Muscle of arm (tissue), 12 donors: ENCODE measurements around the gene MUC2. TPM values are rescaled to one million over a fixed set of nuclear protein-coding genes. Genes with fewer than 3 reads are reported as not detected.

Experiments used
- DNase-seq: peaks from one replicate; pipeline ENCODE4 v3.0.0-alpha.2; 2013
- polyA plus RNA-seq, 12 donors: library from polyadenylated mRNA; unstranded; fragments of 120-200 nt; gene quantifications; one replicate each; pipeline ENCODE4 v1.2.1, GENCODE V29; 2013; ENCODE audit not compliant: insufficient read length in 12 of 12

Gene MUC2
- polyA plus RNA-seq, 12 donors: 0.01 to 62.5 (median 0.08) TPM; not detected in 3

DNA sequence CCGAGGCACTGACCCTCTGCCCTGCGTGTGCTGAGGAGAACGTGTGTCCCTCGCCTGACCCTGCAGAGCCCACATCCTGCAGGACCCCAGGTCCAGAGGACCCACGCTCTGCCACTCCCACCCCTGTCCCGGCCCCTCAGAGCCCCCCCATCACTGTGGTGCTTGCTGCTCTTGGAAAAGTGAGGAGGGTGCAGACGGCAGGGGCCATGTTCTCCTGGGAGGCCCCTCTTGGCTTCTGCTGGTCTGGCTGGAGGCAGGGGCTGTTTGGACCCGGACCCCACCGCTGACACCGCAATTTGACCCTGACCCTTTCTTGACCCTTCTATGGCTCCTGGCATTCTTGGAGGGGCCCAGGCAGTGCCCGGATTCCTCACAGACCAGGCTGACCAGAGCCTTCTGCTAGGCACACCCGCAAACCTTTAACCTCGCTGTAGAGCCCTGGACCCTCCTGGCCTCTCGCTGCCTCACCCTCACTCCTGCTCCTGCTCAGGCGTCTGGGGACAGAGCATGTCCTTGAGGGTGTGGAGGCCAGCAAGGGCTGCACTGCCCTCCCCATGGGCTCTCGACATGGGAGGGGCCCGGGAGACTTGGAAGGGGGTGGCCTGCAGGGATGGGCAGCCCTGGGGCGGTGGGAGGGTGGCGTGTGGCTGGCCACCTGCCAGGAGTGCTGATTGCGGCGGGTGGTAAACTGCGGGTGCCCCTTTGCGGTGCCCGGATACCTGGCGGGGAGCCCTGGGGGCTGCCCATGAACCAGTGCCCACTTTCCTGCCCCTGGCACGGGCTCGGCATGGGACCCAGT lies 46.1 kb downstream of the MUC2 start:
- no peak for DNase-seq

DNA sequence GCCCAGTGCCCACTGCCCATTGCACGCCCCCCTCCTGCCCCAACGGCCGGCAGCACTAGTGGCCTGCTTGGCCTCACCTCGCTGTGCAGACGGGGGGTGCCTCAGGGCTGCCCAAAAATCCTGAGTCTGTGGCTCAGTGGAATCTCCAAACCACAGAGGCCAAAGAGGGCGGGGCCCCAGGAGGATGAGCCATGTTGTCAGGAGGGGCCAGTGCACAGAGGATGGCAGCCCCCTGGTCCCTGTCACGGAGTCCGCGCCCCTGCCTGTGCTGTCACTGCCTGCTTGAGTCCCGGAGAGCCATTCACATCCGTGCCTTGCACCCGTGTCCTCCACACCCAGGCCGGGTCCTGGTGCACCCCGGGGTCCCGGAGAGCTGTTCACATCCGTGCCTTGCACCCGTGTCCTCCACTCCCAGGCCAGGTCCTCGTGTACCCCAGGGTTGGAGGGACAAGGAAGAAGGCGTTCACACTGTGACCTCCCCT lies 46.7 kb downstream of the MUC2 start:
- no peak for DNase-seq

DNA sequence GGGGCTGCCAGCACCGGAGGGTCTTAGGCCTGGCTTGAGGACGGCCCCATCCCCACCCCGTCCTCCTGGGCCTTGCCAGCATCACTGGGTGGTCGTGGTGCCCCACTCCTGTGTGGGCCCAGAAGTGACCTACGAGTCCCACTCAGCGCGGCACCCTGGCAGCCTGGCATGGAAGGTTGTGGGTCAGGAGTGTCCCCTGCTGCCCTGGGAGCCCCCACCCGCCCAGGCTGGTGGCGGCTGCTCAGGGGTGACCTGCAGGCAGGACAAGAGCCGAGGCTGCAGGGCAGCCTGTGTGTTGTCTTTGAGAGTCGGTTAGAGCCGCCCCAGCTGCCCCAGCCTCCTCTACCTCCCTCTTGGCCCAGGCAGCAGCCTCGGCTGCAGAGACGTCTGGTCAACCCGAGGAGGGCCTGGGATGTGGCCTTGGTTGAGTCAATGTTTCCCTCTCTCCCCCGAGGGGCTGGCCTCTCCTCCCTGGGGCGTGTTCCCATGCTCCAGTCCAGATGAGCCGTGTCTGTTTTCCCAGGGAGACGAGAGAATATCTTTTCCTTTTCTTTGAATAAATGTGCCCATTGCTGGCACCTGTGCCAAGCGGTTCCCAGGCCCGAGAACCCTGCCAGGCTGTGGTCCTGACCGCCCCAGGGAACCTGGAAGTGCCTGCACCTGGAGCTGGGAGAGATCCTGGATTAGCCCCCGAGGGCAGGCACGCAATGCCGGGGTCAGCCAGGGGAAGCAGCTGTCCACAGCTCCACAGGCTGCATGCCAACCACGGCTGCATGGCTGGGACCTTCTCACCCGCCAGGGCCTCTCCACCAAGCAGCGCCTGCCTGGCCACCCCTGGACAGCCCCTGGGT lies 47.4 kb downstream of the MUC2 start:
- no peak for DNase-seq

DNA sequence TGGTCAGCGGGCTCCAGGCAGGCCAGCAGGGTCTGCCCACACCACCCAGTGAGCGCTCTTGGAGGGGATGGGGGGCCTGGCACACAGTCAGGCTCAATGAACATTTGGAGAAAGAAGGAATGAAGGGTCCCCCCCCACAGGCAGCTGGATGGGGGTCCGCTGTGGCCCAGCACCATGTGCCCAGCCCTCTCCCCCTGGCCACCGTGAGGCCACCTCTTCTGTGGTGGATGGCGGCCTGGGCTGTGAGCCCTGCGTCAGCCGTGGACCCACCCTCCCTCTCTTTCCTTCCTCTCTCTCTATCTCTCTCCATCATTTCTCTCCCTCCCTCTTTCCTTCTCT lies 48.0 kb downstream of the MUC2 start:
- no peak for DNase-seq

DNA sequence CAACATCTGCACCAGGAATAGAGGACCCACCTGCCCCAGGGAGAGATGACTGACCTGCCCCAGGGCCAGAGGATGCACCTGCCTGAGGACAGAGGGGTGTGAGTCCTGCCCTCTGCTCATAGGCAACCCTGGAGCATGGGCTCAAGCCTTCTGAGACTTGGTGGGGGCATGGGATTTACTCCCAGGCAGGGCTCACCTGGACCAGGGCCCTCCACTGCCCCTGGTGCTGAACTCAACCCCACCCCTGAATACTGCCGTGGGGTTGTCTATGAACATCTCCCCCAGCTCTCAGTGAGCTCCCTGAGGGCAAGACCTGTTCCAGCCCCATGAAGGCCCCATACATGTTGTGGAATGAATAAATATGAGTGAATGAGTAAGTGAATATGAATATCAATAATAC lies 49.3 kb downstream of the MUC2 start:
- DNase-seq: no peak

Other genes starting within 250 kb of the MUC2 start
- 10 to 100 TPM in 5 of 12 donors, 1 to 10 TPM in 6, not detected in 1; 5.8 to 34.3 (median 9.8) TPM for gene CRACR2B, start 247.0 kb upstream of the MUC2 start, polyA plus RNA-seq
- gene CD151, start 241.9 kb upstream of the MUC2 start, polyA plus RNA-seq: 100 to 1,000 TPM in 10 of 12 donors, 10 to 100 TPM in 1, not detected in 1; 75.9 to 300 (median 133) TPM
- gene POLR2L, start 232.3 kb upstream of the MUC2 start, polyA plus RNA-seq: 100 to 1,000 TPM in 6 of 12 donors, 10 to 100 TPM in 5, not detected in 1; 78.8 to 121 (median 100) TPM
- gene TSPAN4, start 232.0 kb upstream of the MUC2 start, polyA plus RNA-seq: 100 to 1,000 TPM in 1 of 12 donors, 10 to 100 TPM in 10, not detected in 1; 35.8 to 102 (median 46.9) TPM
- 10 to 100 TPM in 11 of 12 donors, not detected in 1; 45.9 to 70.1 (median 58.2) TPM for gene CHID1, start 164.1 kb upstream of the MUC2 start, polyA plus RNA-seq
- gene AP2A2, start 149.0 kb upstream of the MUC2 start, polyA plus RNA-seq: 100 to 1,000 TPM in 1 of 12 donors, 10 to 100 TPM in 10, not detected in 1; 39.8 to 131 (median 46.5) TPM
- gene MUC6, start 38.2 kb upstream of the MUC2 start, polyA plus RNA-seq: 1 to 10 TPM in 1 of 12 donors, under 1 TPM in 9, not detected in 2; 0.10 to 1.4 (median 0.31) TPM
- under 1 TPM in 2 of 12 donors, not detected in 10; 0.01 to 0.09 TPM for gene MUC5AC, start 83.1 kb downstream of the MUC2 start, polyA plus RNA-seq
- gene MUC5B, start 148.2 kb downstream of the MUC2 start, polyA plus RNA-seq: 10 to 100 TPM in 1 of 12 donors, under 1 TPM in 6, not detected in 5; 0.01 to 12.7 (median 0.16) TPM
- gene TOLLIP, start 234.8 kb downstream of the MUC2 start, polyA plus RNA-seq: 10 to 100 TPM in 11 of 12 donors, not detected in 1; 20.1 to 34.3 (median 22.1) TPM